K562 (cell line): ENCODE results near the gene RASSF7. TPM values are rescaled to one million over a fixed set of nuclear protein-coding genes. Genes with fewer than 3 reads are reported as not detected.

Experiments
- ATAC-seq: fragments of 200-7000 bp; cut with Tn5 transposase; 3 replicates; pipeline ENCODE4 v1.9.1; 2020; ENCODE audit warnings: moderate library complexity
- BruUV-seq: library from RNA; stranded (reverse); fragments of 400-500 nt; replicated peaks from 2 replicates; lab custom pipeline; 2021; lab: Mats Ljungman, UMichigan
- CTCF ChIA-PET: fragments of 300-600 bp; formaldehyde crosslinking; extraction: SDS; loops from one replicate; lab custom pipeline; 2021; ENCODE audit warnings: low intra/inter-chr PET ratio; lab: Yijun Ruan, JAX
- POLR2A ChIA-PET: fragments of 300-600, 350-650 bp; sonication (Branson Sonifier 250); formaldehyde crosslinking; extraction: SDS; loops from one replicate; lab custom pipeline; 2021; ENCODE audit warnings: antibody characterized with exemption, inconsistent platforms; lab: Yijun Ruan, JAX
- DNase-seq, 4 experiments: peaks; one replicate each; pipeline versions ENCODE4 v3.0.0 to v3.0.0-alpha.2; 2011 to 2018; ENCODE audit warnings: low spot score in 3 of 4, mixed read lengths in 3 of 4; ENCODE audit errors: extremely low read depth in 1 of 4
- FAIRE-seq: peaks from 2 replicates; lab custom pipeline; 2011; peaks lifted over from hg19 to GRCh38; lab: Jason Lieb, UNC
- H2AFZ ChIP-seq: 2 replicates; pipeline ENCODE4 v1.6.0; 2011; ENCODE audit warnings: low read depth, low read length, control low read depth, inconsistent platforms
- H3K27ac ChIP-seq: fragments of 200-600 bp; 3 replicates; pipeline ENCODE4 v1.8.0; 2011; ENCODE audit warnings: low read depth, mild to moderate bottlenecking, control low read depth, inconsistent platforms, low read length, moderate library complexity, mixed read lengths; ENCODE audit errors: extremely low read depth
- H3K27me3 ChIP-seq, 2 experiments: fragments of 300-600 bp in 1 of 2; 2 replicates in 1 of 2; 3 replicates in 1 of 2; pipeline versions ENCODE4 v1.6.0 to v1.8.0; 2011; ENCODE audit warnings: inconsistent platforms in 2 of 2, low read length in 2 of 2, mild to moderate bottlenecking in 1 of 2, mixed read lengths in 1 of 2, moderate library complexity in 1 of 2; ENCODE audit not compliant: control insufficient read depth in 2 of 2, insufficient read depth in 2 of 2
- H3K36me3 ChIP-seq: fragments of 300-600 bp; 3 replicates; pipeline ENCODE4 v1.8.0; 2011; ENCODE audit warnings: mild to moderate bottlenecking, low read length, inconsistent platforms; ENCODE audit not compliant: control insufficient read depth, insufficient read depth
- H3K4me1 ChIP-seq, 2 experiments: fragments of 200-600 bp in 1 of 2; replicated peaks in 1 of 2; 2 replicates in 1 of 2; 3 replicates in 1 of 2; pipeline versions ENCODE4 v1.5.1 to v1.8.0; 2011; ENCODE audit warnings: inconsistent platforms in 2 of 2, low read length in 2 of 2, mild to moderate bottlenecking in 1 of 2, mixed read lengths in 1 of 2, moderate library complexity in 1 of 2; ENCODE audit not compliant: control insufficient read depth in 2 of 2, insufficient read depth in 2 of 2
- H3K4me2 ChIP-seq: 2 replicates; pipeline ENCODE4 v1.6.1; 2011; ENCODE audit warnings: low read length, control low read depth, inconsistent platforms, mixed read lengths; ENCODE audit not compliant: insufficient read depth
- H3K4me3 ChIP-seq: fragments of 200-600 bp; sonication (generic), shearing (Covaris generic); 2 replicates; pipeline ENCODE4 v1.5.1; 2016; ENCODE audit warnings: control low read depth, inconsistent platforms
- H3K79me2 ChIP-seq: fragments of 200-600 bp; 3 replicates; pipeline ENCODE4 v1.8.0; 2011; ENCODE audit warnings: low read length, inconsistent platforms; ENCODE audit not compliant: control insufficient read depth, insufficient read depth
- H3K9ac ChIP-seq, 2 experiments: 2 replicates each; pipeline versions ENCODE4 v1.6.0 to v1.6.1; 2011; ENCODE audit warnings: low read depth in 2 of 2, low read length in 2 of 2, control low read depth in 1 of 2, inconsistent platforms in 1 of 2, mild to moderate bottlenecking in 1 of 2, mixed read lengths in 1 of 2; ENCODE audit not compliant: insufficient read depth in 1 of 2
- H3K9me1 ChIP-seq: one replicate; pipeline ENCODE4 v1.6.0; 2011; ENCODE audit warnings: inconsistent platforms, mild to moderate bottlenecking, low read length, moderate library complexity; ENCODE audit not compliant: control insufficient read depth, insufficient read depth
- H3K9me3 ChIP-seq: replicated peaks from 2 replicates; pipeline ENCODE4 v1.5.1; 2011; ENCODE audit warnings: low read depth, low read length, inconsistent platforms; ENCODE audit not compliant: control insufficient read depth, insufficient read depth
- H4K20me1 ChIP-seq: replicated peaks from 2 replicates; pipeline ENCODE4 v1.6.1; 2011; ENCODE audit warnings: low read length, inconsistent platforms, mixed read lengths; ENCODE audit not compliant: control insufficient read depth, insufficient read depth
- CHD1 ChIP-seq: fragments of 200-600 bp; sonication (generic); IDR thresholded peaks from one replicate; pipeline ENCODE4 v1.6.1; 2012; ENCODE audit warnings: mild to moderate bottlenecking, moderate library complexity, low read length, inconsistent platforms
- DMBX1 ChIP-seq: fragments of 250-450 bp; sonication (Bioruptor Pico); IDR thresholded peaks from 2 replicates; pipeline ENCODE4 v1.8.0; 2022; ENCODE audit warnings: inconsistent platforms, mild to moderate bottlenecking, moderate library complexity, borderline replicate concordance
- EGR1 ChIP-seq: fragments of 450-650 bp; conservative IDR thresholded peaks from 2 replicates; pipeline ENCODE4 v1.6.1; 2017; ENCODE audit warnings: mild to moderate bottlenecking
- FOXA3 ChIP-seq, 2 experiments: fragments of 450-650 bp in 1 of 2; sonication (generic) in 1 of 2; formaldehyde crosslinking; IDR thresholded peaks in 1 of 2; conservative IDR thresholded peaks in 1 of 2; 2 replicates each; pipeline versions ENCODE4 v1.4.0 to v1.8.0; 2020 to 2022; ENCODE audit warnings: mild to moderate bottlenecking in 2 of 2, missing genetic modification reagents in 1 of 2
- MEF2D ChIP-seq: conservative IDR thresholded peaks from 2 replicates; pipeline ENCODE4 v1.6.1; 2016; ENCODE audit warnings: low read depth, missing genetic modification characterization, missing compliant biosample characterization
- NEUROD1 ChIP-seq: fragments of 150-350 bp; IDR thresholded peaks from 2 replicates; pipeline ENCODE4 v1.6.1; 2014; ENCODE audit warnings: borderline replicate concordance, low read length, low read depth; ENCODE audit not compliant: partially characterized antibody
- RBM22 ChIP-seq: fragments of 200-400 bp; formaldehyde crosslinking; IDR thresholded peaks from 2 replicates; pipeline ENCODE4 v1.6.1; 2018; ENCODE audit warnings: low read length, low read depth; ENCODE audit not compliant: poor library complexity, severe bottlenecking
- SMARCC2 ChIP-seq: fragments of 450-650 bp; IDR thresholded peaks from 2 replicates; pipeline ENCODE4 v1.6.1; 2017; ENCODE audit warnings: antibody characterized with exemption, moderate library complexity, mild to moderate bottlenecking, low read depth
- ZNF212 ChIP-seq: fragments of 450-650 bp; formaldehyde crosslinking; IDR thresholded peaks from 2 replicates; pipeline ENCODE4 v1.4.0; 2020; ENCODE audit warnings: mild to moderate bottlenecking
- ZNF3 ChIP-seq: fragments of 250-450 bp; sonication (Bioruptor Pico); IDR thresholded peaks from 2 replicates; pipeline ENCODE4 v1.5.0; 2021; ENCODE audit warnings: mild to moderate bottlenecking, moderate library complexity
- ZNF551 ChIP-seq: fragments of 250-450 bp; sonication (Bioruptor Pico); IDR thresholded peaks from 2 replicates; pipeline ENCODE4 v1.5.0; 2021; ENCODE audit warnings: mild to moderate bottlenecking, moderate library complexity
- ZNF780A ChIP-seq: fragments of 250-450 bp; sonication (Bioruptor Pico); IDR thresholded peaks from 2 replicates; pipeline ENCODE4 v1.5.0; 2021; ENCODE audit warnings: mild to moderate bottlenecking
- WGBS: fragments of 100-300 bp; shearing (Covaris generic); methylation state at CpG from one replicate; pipeline ENCODE4 v1.1.6; 2016; ENCODE audit warnings: low coverage, mixed read lengths; ENCODE audit not compliant: insufficient coverage; ENCODE audit errors: missing lambda C conversion rate; 5-methylcytosine and 5-hydroxymethylcytosine counted together
- in situ Hi-C: fragments of 300-500 bp; cut with MboI; formaldehyde crosslinking; loops from 4 replicates; pipeline ENCODE4 v1.15.0; 2018; ENCODE audit warnings: inconsistent platforms, mixed read lengths
- intact Hi-C: fragments of 100-400 bp; cut with micrococcal nuclease; formaldehyde crosslinking; loops from 2 replicates; pipeline ENCODE4 v1.14.2; 2022
- polyA plus RNA-seq, 8 experiments: library from polyadenylated mRNA; depleted of rRNA in 4 of 8; stranded (reverse) in 5 of 8; unstranded in 3 of 8; fragments of >200 nt; fragmentation: Nextera tagmentation in 2 of 8; fragmentation: Illumina TruSeq in 1 of 8; extraction: Ambion mirVana in 2 of 8; extraction: Trizol in 1 of 8; gene quantifications; 2 replicates each; pipeline versions ENCODE4 v1.2.1 to v1.2.3, GENCODE V29; 2011 to 2014; ENCODE audit warnings: inconsistent platforms in 1 of 8, missing spikeins in 1 of 8
- total RNA-seq, 7 experiments: library from RNA; depleted of rRNA in 6 of 7; stranded (reverse); fragments of >200 nt in 6 of 7; fragmentation: Illumina TruSeq in 2 of 7; extraction: Trizol in 2 of 7; gene quantifications; 2 replicates each; pipeline versions ENCODE4 v1.2.1 to v1.2.3, GENCODE V29; 2011 to 2021; ENCODE audit warnings: low replicate concordance in 1 of 7
- TF ChIP-seq, protein P1 (sequence below): sonication (generic); IDR thresholded peaks from 2 replicates; pipeline ENCODE4 v1.6.1; 2016
- TF ChIP-seq, protein P2 (sequence below): fragments of 450-650 bp; IDR thresholded peaks from 2 replicates; pipeline ENCODE4 v1.6.1; 2016; ENCODE audit warnings: borderline replicate concordance
- TF ChIP-seq, protein P3 (sequence below): IDR thresholded peaks from 2 replicates; pipeline ENCODE4 v1.6.1; 2014; ENCODE audit warnings: antibody characterized with exemption

Gene RASSF7
- total and polyA plus RNA-seq, 9 of the 15 experiments (the other 6 are each of a cell fraction or from before 2014, with no cell fraction given), result 0.41 to 45.2 (median 18.6) TPM

DNA sequence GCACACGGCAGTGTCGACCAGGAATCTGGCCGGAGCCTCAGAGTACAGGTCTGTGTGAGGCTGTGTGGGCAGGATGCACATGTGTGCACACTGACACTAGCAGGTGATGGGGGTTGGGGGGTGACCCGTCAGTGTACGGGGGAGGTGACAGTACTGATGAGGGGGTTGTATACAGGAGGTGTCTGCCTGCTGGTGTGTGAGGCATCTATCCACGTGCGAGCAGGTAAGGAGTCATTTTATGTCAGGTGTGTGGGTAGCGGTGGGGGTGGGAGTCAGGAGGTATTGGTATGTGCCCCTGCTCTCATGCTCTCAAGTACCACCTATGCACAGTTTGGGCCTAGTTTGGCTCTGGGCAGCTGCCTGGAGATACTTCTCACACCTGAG, 11.0 kb downstream of the RASSF7 start:
- DNase-seq (no peak), FAIRE-seq (no peak), ATAC-seq (no peak)
- peaks cover 35 to 68% of the 10 kb centered on the region in 2 experiments for H3K4me1 ChIP-seq
- POLR2A ChIA-PET, result interaction anchor here (0.6 kb wide), 1 partner anchor 69 kb away, joined by 3 read pairs; no protein-coding TSS in a partner anchor
- H2AFZ ChIP-seq, result no peak overlapping the region
- H3K79me2 ChIP-seq, result peaks cover 45% of the 10 kb centered on the region
- CTCF ChIA-PET, result no interaction called here
- H3K27me3 ChIP-seq, result no peaks in the 10 kb centered on the region
- no peak overlapping the region for H3K27ac ChIP-seq
- 73% methylated on average over 6 of the region's 8 CpGs for WGBS
- H3K9me1 ChIP-seq, result no peaks in the 10 kb centered on the region
- H3K9ac ChIP-seq, result peak overlapping the region in 1 of 2 experiments; percentile 48; a peak in 1 of 4 replicates
- no peak overlapping the region for H3K4me3 ChIP-seq
- in situ Hi-C loops, result no loop called here
- H3K9me3 ChIP-seq, result no peaks in the 10 kb centered on the region
- peaks cover under 1% of the 10 kb centered on the region; the same call in 1 of the 2 replicates for H4K20me1 ChIP-seq
- peaks cover 5% of the 10 kb centered on the region; the same call in 2 of the 3 replicates for H3K36me3 ChIP-seq
- no TSS peak for BruUV-seq
- intact Hi-C loops, result no loop called here
- H3K4me2 ChIP-seq, result no peak overlapping the region
- no peak for TF ChIP-seq ZNF212 (CRISPR knock-in tag)
- no peak for TF ChIP-seq DMBX1 (CRISPR knock-in tag)
- TF ChIP-seq, protein P1, sequence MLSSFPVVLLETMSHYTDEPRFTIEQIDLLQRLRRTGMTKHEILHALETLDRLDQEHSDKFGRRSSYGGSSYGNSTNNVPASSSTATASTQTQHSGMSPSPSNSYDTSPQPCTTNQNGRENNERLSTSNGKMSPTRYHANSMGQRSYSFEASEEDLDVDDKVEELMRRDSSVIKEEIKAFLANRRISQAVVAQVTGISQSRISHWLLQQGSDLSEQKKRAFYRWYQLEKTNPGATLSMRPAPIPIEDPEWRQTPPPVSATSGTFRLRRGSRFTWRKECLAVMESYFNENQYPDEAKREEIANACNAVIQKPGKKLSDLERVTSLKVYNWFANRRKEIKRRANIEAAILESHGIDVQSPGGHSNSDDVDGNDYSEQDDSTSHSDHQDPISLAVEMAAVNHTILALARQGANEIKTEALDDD, result no peak
- TF ChIP-seq ZNF551 (CRISPR knock-in tag), result no peak
- no peak for TF ChIP-seq RBM22
- TF ChIP-seq MEF2D (tag), result no peak
- TF ChIP-seq FOXA3 (CRISPR knock-in tag; conservative IDR thresholded peaks at IDR 0.05 in 1 of 2, IDR thresholded peaks at IDR 0.05 in 1 of 2), result no peak
- TF ChIP-seq, protein P2, sequence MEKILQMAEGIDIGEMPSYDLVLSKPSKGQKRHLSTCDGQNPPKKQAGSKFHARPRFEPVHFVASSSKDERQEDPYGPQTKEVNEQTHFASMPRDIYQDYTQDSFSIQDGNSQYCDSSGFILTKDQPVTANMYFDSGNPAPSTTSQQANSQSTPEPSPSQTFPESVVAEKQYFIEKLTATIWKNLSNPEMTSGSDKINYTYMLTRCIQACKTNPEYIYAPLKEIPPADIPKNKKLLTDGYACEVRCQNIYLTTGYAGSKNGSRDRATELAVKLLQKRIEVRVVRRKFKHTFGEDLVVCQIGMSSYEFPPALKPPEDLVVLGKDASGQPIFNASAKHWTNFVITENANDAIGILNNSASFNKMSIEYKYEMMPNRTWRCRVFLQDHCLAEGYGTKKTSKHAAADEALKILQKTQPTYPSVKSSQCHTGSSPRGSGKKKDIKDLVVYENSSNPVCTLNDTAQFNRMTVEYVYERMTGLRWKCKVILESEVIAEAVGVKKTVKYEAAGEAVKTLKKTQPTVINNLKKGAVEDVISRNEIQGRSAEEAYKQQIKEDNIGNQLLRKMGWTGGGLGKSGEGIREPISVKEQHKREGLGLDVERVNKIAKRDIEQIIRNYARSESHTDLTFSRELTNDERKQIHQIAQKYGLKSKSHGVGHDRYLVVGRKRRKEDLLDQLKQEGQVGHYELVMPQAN, result no peak
- TF ChIP-seq NEUROD1, result no peak
- no peak for TF ChIP-seq EGR1
- TF ChIP-seq CHD1, result no peak
- no peak for TF ChIP-seq SMARCC2
- TF ChIP-seq, protein P3, sequence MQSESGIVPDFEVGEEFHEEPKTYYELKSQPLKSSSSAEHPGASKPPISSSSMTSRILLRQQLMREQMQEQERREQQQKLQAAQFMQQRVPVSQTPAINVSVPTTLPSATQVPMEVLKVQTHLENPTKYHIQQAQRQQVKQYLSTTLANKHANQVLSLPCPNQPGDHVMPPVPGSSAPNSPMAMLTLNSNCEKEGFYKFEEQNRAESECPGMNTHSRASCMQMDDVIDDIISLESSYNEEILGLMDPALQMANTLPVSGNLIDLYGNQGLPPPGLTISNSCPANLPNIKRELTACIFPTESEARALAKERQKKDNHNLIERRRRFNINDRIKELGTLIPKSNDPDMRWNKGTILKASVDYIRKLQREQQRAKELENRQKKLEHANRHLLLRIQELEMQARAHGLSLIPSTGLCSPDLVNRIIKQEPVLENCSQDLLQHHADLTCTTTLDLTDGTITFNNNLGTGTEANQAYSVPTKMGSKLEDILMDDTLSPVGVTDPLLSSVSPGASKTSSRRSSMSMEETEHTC, result no peak
- no peak for TF ChIP-seq ZNF780A (CRISPR knock-in tag)
- TF ChIP-seq ZNF3, result no peak
